Stimulated activated CD4-positive, alpha-beta T cell treated with anti-CD3 and anti-CD28 coated beads, Interleukin-1b, Interleukin-23, amount 100 ng/mL, for 4 hours (primary cell): Measurements from ENCODE around the gene COL19A1.

Experiments
- DNase-seq, 2 donors: peaks; one replicate each; pipeline ENCODE4 v3.0.0-alpha.2; 2020; ENCODE audit warnings: low read depth in 2 of 2

The COL19A1 gene

DNA sequence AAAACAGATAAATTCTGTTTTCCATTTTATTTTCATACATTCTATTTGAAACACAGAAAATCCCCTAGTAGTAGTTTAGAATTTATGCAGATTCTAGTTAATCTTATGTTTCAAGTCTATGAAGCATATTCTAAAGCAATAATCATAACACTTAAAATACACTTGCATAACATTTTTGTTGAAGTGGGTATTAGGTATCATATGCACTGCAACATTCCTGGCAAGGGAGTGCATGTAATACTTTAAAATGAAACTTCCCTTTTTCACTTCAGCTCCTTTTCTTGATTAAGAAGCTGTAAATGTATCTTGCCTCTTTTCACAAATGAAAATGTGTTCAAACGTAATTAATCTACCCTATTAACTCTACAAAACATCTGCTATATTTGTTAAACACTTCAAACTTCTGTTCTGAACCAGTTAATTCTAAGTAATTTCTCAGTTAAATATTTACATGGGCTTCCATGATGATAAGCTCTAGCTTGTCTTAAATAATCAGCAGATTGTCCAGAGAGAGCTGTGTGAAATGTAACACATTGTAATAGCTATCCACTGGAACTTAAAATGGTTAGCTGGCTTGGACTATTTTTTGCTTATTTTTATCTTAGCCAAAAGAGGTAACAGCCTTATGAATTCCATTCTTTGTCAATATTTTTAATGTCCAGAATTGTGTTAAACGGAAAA is 192.8 kb downstream of the COL19A1 start:
- DNase-seq: no peak

DNA sequence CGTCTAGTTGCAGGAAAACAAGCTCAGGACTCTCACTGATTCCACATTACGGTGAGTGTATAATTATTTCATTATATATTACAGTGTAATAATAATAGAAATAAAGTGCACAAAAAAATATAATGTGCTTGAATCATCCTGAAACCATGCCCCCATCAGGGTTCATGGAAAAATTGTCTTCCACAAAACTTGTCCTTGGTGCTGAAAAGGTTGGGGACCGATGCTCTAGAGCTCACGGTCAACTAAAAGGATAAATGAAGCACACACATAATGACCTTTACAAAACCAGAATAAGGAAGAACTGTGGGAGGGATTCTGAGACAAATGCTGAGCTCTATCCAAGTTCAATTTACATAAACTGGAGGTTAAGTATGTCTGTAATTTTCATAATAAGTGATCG is 194.3 kb downstream of the COL19A1 start:
- DNase-seq: no peak

DNA sequence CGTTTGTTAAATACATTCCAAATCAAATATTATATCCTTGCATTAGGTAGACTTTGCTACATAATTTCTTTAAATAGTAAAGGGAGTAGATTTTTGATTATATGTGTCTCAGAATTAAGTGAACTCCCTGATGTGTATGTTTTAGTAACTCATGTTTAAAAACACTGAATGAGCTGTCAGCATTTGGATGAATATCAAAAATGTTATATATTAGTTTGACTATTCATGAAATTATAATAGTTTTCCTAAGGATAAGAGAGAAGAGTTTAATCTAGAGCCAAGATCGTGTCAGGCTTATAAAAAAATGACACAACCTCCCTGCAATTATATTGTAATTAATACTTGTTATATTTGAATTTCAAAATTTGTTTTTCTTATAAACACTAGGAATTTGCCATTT is 195.2 kb downstream of the COL19A1 start:
- DNase-seq: no peak

DNA sequence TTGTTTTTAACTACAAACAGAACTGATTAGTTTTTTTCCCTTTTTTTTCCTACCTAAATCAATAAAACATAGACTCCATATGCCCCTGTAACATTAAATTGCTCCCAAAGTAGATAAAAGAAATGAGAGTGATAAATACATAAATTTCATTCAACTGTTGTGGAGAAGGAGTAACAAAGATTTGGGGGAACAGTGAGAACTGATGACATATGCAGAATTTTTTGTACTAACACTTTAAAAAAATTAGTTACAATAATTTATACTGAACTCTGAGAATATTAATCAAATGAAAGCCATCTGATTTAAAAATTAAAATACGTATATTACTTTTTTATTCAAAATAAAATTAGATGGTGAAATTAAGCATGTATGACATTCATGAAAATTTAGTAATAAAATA is 195.7 kb downstream of the COL19A1 start:
- DNase-seq: no peak

DNA sequence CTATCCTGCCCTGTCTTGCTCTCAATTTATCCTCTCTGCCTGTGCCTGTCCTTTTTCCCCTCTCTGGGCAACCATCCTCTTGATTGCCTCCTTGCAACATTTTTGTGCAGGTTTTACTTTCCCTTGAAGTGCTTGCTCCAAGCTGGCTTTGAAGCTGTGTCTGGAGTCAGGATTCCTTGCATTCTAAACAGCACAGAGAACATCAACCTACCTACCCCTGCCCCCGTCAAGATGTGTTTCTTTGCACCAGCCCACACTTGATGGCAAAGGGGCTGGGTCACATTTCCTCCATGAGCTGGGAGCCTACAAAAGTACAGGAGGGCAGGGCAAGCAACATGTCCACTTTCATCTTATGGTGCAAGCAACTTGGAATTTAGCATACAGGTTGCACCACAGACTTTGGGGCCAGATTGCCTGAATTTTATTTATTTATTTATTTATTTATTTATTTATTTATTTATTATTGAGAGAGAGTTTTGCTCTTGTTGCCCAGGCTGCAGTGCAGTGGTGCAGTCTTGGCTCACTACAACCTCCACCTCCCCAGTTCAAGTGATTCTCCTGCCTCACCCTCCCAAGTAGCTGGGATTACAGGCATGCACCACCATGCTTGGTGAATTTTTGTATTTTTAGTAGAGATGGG is 206.3 kb downstream of the COL19A1 start:
- DNase-seq: no peak

DNA sequence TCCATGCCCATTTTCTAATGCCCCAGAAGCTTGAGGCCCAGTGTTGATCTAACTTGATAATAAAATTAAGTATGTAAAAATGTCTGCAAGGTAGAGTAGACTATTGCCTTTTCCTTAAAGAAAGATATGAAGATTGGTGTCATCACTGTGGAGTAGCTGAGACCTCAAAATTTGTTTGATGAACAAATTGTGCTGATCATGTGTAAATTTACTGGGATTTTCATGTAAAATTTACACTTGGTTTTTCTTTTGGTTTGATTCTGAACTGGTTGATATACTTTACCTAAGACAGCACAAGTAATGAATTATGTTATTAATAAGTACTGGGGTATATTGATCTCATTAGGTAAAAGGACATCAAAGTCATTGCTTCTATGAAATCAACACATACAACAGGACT is 207.3 kb downstream of the COL19A1 start:
- no peak for DNase-seq

DNA sequence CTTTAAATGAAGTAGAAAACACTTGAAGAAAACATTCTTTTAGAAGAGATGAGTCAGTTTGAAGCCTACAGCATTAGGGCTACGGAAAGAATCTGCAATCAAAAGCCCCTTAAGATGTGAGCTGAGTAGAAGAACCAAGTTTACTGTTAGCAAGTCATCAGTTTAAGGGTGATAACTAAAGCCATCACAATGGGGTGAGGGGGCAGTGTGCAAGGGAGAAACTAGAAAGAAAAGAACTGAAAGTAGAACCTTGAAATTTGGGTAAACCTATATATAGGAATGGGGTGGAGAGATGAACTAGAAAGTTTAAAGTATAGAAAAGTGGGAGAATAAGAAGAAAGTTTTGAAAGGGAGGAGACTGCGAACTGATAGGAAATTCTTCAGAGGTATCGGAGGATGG is 212.9 kb downstream of the COL19A1 start:
- DNase-seq: no peak

DNA sequence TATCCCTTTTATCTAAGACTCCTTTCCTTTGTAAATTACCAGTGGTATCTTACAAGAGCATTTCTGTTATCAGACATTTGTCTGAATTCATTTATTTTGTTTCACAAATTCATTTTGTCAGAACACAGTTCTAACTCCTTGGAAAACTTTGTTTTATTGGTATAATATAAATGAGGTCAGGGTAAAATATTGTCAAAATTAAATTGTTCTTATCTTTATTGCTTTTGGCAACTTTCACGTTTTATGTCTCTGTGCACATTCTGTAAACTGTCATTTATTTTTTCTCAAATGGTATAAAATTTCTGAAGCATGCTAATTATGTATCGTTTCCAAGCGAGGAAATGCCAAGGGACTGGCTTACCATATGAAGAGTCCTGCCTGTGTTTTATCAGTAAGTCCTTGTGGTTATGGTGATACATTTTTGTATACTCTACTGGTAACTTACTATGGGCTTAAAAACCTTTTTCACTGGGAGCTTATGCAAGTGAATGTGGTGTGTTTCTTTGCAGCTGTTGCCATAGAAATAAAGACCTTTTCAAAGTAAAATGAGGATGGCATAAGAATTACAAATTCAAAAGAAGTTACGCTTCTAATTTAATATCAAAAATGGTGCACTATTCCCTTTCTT is 214.2 kb downstream of the COL19A1 start:
- no peak for DNase-seq

DNA sequence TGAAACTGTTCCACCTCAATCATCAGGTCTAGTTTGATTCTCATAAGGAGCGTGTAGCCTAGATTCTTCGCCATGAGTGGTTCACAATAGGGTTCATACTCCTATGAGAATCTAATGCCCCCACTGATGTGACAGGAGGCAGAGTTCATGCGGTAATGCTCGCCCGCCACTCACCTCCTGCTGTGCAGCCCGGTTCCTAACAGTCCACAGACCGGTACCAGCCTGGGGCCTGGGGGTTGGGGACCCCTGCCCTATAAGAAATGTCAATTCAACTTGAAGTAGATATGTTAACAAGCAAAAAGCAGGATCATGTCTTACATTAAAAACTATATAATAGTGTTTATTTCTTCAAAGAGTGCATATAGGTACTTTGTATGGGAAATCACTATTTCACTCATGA is 216.5 kb downstream of the COL19A1 start:
- no peak for DNase-seq

DNA sequence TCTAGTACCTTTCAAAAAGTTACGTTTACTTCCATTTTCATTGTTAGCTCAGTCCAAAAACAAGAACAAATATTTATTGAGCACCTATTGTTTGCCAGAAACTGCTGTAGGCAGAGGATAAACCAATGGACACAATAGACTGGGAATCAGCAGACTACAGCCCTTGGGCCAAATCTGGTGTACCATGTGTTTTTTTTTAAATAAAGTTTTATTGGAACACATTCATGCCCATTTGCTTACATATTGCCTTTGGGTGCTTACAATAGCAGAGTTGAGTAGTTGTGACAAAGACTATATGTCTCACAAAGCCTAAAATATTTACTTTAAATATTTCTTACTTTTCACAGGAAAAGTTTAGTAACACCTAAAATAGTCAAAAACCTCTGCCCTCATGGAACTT is 220.4 kb downstream of the COL19A1 start:
- no peak for DNase-seq

DNA sequence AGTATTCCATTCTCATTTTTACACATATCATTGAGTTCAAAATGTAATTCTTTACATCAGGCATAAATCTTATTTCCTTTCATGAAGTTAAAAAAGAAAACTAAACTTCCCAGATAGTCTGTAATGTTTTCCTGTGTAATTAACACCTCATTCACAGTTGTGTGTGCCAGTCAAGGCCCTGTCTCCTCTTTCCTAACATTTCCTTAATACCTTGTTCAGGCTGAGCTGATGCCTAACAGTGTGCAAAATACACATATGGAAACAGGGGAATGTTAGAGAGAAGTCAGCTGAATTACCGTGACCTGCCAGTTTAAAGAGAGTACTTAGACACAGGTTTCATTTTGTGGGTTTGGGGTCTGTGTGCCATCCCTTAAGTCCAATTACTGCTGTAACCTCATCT is 227.8 kb downstream of the COL19A1 start:
- no peak for DNase-seq

DNA sequence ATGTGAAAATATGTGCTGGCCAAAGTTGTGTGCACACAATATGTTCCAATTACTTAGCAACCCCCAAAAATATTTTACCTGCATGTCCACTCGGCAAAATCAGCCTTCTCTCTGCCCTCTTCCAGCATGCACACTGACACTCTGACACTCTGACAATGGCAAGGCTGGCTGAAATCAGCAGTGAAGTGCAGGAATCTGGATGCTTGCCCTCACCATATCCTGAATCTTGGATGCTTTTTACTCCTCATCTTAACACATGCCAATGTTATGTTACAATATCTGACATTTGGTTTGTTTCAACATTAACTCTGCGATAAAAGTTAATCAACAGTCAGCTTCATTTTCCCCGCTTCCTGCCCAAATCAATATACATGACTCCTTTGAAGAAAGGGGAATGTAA is 233.4 kb downstream of the COL19A1 start:
- DNase-seq: no peak

DNA sequence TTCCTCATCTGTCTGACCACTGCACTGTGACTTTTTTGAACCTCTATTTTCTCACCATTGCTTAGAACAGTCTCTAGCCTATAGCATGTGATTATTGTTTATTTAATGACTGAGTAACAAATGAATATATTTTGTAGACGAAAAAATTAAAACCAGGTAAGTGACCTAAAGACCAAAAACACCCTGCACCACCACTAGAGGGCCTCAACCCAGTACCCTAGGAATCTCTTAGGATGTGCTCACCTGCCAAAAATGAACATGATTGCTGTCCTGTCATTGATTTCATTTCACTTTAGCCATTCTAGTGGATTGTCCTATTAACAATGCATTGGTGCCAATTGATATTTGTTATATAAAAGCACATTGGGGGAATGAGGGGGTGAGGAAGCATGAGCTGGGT is 237.4 kb downstream of the COL19A1 start:
- no peak for DNase-seq

DNA sequence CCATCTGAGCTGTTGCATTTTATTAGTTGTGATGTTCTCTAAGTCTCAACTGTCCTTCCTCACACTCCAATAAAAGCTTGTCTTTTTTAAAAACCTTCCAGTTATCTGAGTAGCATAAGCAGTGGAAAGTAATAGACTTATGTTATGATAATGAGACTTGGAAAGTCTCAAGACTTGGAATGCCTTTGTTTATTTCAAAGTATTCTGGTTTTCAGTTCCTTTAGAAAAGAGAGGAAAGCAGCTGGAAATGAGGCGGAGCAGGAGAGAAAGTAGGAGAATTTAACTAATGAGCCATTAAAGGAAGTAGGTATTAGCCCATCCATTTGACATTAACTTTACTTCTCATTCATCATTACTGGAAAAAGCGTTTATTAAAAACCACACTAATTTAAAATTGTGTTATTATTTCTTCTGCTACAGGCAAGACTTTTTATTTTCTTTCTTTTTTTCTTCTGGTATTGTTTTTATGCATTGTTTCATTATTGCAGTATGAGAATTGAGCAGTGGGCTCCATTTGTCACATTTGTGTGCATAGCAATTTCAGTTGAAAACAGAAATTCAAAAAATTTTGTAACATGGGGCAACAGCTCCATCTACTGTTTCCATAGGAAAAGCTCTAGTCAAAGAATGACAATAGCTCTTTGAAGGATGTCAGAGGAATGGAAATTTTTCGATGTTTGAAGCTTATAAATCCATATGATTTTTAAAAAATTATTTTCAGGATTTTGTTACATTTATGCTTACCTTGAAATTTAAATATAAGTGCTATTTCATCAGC is 241.7 kb downstream of the COL19A1 start:
- no peak for DNase-seq

DNA sequence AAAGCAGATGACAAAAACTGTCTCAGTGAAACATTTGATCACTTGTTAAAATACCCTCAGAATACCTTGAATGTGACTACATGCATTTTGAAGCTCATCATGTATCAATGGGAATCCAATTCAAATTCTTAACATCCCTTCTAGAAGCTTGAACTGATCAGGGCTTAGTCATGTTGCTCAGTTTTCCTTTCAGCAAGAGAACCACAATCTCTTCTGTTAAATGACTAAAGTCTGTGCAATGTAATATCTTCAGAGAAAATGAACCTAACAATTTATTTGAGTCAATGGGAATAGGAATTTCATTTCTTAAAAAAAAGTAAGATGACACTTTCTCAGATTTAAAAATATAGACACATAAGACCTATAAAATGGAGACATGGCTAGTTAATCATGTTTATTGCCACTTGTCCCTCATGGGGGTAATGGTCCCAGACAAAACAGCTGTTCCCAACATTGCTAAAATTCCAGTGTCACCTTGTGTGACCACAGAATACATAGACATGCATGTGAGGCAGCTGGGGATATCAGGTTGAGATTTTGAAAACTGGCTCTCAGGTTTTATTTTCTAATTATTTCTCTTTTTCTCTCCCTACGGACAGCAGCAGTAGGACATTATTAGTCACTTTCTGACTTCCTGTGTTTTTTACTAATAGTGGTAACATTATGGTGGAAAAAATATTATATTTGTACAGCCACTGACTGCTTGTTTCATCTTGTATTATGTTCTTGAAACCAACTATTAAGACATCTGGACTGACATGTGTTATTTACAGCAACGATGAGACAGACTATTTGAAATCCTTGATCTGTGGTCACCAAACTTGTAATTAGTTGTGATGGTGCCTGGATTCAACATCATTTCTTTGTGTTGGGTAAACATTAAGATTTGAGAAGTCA is 244.0 kb downstream of the COL19A1 start:
- DNase-seq: no peak

DNA sequence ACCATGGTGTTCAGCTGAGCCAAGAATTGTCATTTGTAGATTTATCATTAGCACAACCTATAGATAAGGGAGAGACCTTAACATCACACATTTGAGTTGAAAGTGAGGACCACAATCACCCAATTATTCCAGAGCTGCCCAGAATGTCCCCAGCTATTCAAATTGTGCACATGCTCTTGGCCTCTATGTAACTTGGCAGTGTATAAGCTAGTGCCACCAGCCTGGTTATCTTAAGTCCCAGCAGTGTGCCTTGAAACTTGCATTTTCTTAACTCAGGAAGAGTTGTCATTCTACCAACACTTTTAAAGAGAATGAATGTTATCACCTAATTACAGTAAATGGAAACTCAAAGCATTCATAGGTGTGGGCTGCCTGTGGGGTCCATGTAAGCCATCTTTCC is 245.4 kb downstream of the COL19A1 start:
- DNase-seq: no peak

DNA sequence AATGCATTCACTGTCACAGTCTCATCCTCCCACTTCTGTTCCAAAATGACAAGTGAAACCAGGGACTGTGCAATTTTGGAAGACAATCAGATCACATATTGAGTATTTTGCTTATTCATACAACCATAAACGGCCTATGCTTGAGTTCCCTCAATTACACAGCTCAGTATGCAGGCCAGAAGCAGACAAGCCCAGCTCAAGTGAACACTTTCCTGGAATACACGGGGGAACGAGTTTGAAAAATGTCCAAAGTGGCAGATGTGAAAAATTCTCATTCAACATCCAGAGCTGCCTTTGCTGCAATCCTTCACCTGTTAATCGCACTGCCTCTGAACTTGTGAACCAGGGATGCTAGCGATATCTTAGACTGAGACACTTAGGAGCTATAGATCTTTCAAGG is 246.4 kb downstream of the COL19A1 start:
- DNase-seq: no peak

DNA sequence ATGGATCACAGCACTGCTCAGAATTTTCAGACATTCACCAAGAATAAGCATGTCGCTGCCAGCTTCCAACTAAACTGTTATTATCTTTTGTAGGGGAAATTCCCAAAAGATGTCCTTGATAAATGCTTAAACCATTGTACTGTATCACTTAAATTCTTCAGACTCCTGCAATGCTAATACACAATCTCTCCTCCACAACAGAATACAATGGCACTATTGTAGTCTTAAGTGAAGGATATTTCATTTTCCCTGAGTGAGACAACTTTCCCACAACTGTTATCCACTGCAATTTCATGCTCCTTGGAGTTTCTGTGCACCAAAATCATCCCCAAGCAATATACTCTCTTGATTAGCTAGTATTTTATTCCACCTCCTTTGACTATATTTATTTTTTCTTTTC is 246.8 kb downstream of the COL19A1 start:
- DNase-seq: no peak

DNA sequence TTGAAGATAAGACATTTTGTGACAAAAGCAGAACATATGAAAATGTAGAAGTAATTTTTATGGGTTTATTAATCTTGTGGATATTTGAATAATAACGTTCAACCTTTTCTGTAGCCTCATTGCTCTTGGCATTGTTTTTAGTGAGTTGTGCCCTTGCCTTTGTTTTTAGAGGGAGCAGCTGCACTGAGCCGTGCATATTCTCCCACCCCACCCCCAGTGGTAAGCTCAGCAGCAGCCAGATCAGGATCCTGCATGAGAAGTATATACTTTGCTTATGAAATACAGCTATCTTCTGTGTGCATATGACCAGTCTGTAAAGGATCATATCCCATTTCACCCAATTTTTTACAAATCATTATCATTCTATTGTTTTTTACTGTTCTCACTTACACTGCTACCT is 252.3 kb downstream of the COL19A1 start:
- DNase-seq: no peak

DNA sequence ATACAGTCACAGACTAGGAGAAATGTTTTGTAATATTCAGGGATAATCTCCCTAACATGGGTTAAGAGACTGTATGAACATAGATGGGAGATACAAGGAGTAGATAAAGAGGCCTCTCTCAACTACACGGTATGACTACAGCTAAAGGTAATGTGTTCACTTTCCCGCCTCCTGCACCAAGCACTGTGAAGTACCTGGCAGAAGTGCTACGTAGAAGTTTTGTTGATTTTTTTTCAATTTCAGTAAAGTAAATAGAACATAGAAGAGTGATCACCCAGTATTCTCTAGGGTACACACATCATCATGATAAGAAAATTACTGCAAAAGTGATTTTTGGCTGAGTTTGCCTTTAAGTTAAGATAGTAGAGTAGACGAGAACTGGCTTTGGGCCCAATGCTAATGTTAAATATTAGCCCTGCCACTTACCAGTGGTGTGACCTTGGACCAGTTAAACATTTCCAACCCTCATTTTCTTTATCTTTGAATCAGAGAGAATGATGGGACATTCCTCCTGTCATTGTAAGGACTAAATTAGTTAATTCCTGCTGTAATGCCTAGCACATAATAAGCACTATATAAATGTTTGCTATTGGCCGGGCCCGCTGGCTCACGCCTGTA is 253.0 kb downstream of the COL19A1 start:
- no peak for DNase-seq

DNA sequence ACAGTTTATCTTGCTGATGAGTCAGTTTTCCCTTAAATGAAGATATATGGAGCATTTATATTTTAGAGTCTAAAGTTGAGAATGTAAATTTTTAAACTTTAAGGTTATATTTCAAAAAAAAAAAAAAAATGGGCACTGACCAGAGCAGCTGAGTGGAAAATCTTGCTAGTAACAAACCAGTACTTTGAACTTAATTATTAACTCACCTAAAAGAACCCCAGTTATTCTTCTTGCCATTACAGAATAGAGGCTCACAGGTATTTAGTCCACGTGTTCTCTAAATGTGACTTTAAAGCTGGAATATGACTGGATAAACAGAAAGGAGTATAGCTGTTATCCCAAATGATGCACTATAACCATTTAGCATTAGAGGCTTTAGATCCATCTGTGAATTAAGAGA is 258.1 kb downstream of the COL19A1 start:
- no peak for DNase-seq
